SK-N-MC (cell line): Measurements from ENCODE around the gene POLR3K.

Source experiments
- EZH2 ChIP-seq: fragments of 200-600 bp; sonication (generic); IDR thresholded peaks from one replicate; pipeline ENCODE4 v1.6.1; 2017; ENCODE audit warnings: antibody characterized with exemption
- FOXP2 ChIP-seq: optimal IDR thresholded peaks from 2 replicates; pipeline ENCODE3; 2011; ENCODE audit warnings: mild to moderate bottlenecking, moderate library complexity; ENCODE audit not compliant: insufficient read depth; ENCODE audit errors: extremely low read length, control extremely low read depth
- POLR2AphosphoS5 ChIP-seq: IDR thresholded peaks from 2 replicates; pipeline ENCODE4 v1.6.1; 2012; ENCODE audit warnings: mild to moderate bottlenecking, low read depth, low read length, borderline replicate concordance

DNA sequence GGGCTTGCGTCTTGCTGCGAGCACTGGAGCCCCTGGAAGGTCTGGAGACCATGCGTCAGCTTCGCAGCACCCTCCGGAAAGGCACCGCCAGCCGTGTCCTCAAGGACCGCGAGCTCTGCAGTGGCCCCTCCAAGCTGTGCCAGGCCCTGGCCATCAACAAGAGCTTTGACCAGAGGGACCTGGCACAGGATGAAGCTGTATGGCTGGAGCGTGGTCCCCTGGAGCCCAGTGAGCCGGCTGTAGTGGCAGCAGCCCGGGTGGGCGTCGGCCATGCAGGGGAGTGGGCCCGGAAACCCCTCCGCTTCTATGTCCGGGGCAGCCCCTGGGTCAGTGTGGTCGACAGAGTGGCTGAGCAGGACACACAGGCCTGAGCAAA is 32.0 kb upstream of the POLR3K start:
- TF ChIP-seq POLR2AphosphoS5 (no peak), EZH2 (no peak), FOXP2 (no peak)
